Muscle layer of colon (tissue), 2 donors: ENCODE results near the gene ARPC5L.
A peak's percentile ranks its signal among the peaks of the same experiment; 100 is the strongest.
"Not testable (repeated sequence)": the region's sequence is repeated elsewhere in the genome, so short reads cannot be mapped to it uniquely, and the experiment has no call there.

ENCODE experiments used
- H3K27ac ChIP-seq: one replicate; pipeline ENCODE4 v1.7.0; 2013; ENCODE audit warnings: low read depth, mild to moderate bottlenecking, low read length, moderate library complexity
- H3K27me3 ChIP-seq, 2 donors: one replicate each; pipeline ENCODE4 v1.7.0; 2013; ENCODE audit warnings: low read length in 2 of 2, mild to moderate bottlenecking in 2 of 2; ENCODE audit not compliant: insufficient read depth in 2 of 2, control insufficient read depth in 1 of 2
- H3K36me3 ChIP-seq: one replicate; pipeline ENCODE4 v1.7.0; 2013; ENCODE audit warnings: mild to moderate bottlenecking, low read length; ENCODE audit not compliant: insufficient read depth
- H3K4me1 ChIP-seq: one replicate; pipeline ENCODE4 v1.7.0; 2013; ENCODE audit warnings: mild to moderate bottlenecking, low read length; ENCODE audit not compliant: insufficient read depth
- H3K4me3 ChIP-seq, 2 donors: one replicate each; pipeline ENCODE4 v1.7.0; 2013; ENCODE audit warnings: low read length in 2 of 2, low read depth in 1 of 2, mild to moderate bottlenecking in 1 of 2, moderate library complexity in 1 of 2
- H3K9ac ChIP-seq: one replicate; pipeline ENCODE4 v1.7.0; 2013; ENCODE audit warnings: low read length
- H3K9me3 ChIP-seq: one replicate; pipeline ENCODE4 v1.7.0; 2013; ENCODE audit warnings: mild to moderate bottlenecking, low read length
- donor health status: abdominal sarcoma.
- donor health status: Adenocarcinoma of cecum.

ARPC5L gene

GRCh38 chr9:124844291-124844690 lies 17.6 kb upstream of the ARPC5L start:
- H3K27me3 ChIP-seq = no peaks in the 10 kb centered on the region
- H3K9me3 ChIP-seq = no peaks in the 10 kb centered on the region
- H3K4me3 ChIP-seq = no peak overlapping the region
- H3K27ac ChIP-seq = no peak overlapping the region
- H3K36me3 ChIP-seq = no peaks in the 10 kb centered on the region
- H3K9ac ChIP-seq = no peak overlapping the region
- no peaks in the 10 kb centered on the region for H3K4me1 ChIP-seq

DNA sequence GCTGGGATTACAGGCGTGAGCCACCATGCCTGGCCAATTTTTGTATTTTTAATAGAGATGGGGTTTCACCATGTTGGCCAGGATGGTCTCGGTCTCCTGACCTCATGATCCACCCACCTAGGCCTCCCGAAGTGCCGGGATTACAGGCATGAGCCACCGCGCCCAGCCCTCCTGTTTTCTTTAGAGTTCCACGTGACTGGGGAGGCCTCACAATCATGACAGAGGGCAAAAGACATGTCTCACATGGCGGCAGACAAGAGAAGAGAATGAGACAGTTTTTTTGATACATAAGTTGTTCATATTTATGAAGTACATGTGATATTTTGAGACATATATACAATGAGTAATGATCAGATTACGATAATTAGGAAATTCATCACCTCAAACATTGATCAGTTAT lies 15.5 kb upstream of the ARPC5L start:
- not testable (repeated sequence) for H3K27me3 ChIP-seq, H3K9me3 ChIP-seq, H3K9ac ChIP-seq, H3K27ac ChIP-seq, H3K36me3 ChIP-seq, H3K4me1 ChIP-seq, H3K4me3 ChIP-seq

DNA sequence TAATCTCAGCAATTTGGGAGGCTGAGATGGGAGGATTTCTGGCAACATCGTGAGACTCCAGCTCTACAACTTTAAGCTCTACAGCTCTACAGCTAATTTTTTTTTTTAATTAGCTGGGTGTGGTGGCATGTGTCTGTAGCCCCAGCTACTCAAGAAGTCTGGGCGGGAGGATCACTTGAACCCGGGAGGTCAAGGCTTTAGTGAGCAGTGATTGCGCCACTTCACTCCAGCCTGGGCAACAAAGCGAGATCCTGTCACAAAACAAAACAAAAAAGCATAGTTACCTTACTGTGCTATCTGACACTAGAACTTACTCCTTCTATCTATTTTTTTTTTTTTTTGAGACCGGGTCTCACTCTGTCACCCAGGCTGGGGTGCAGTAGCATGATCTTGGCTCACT lies 15.0 kb upstream of the ARPC5L start:
- Histone ChIP-seq H3K36me3 (no peaks in the 10 kb centered on the region), H3K9me3 (no peaks in the 10 kb centered on the region), H3K9ac (no peak overlapping the region), H3K27me3 (no peaks in the 10 kb centered on the region), H3K4me3 (no peak overlapping the region), H3K27ac (no peak overlapping the region), H3K4me1 (no peaks in the 10 kb centered on the region)

- no peak overlapping the region for H3K9ac ChIP-seq
- no peak overlapping the region for H3K27ac ChIP-seq
- H3K4me3 ChIP-seq = no peak overlapping the region
- no peaks in the 10 kb centered on the region for H3K36me3 ChIP-seq
- peaks cover 12% of the 10 kb centered on the region for H3K4me1 ChIP-seq
- H3K27me3 ChIP-seq = no peaks in the 10 kb centered on the region
- H3K9me3 ChIP-seq = no peaks in the 10 kb centered on the region
These were observed 12.1 kb upstream of the ARPC5L start for GRCh38 chr9:124849801-124850200.

DNA sequence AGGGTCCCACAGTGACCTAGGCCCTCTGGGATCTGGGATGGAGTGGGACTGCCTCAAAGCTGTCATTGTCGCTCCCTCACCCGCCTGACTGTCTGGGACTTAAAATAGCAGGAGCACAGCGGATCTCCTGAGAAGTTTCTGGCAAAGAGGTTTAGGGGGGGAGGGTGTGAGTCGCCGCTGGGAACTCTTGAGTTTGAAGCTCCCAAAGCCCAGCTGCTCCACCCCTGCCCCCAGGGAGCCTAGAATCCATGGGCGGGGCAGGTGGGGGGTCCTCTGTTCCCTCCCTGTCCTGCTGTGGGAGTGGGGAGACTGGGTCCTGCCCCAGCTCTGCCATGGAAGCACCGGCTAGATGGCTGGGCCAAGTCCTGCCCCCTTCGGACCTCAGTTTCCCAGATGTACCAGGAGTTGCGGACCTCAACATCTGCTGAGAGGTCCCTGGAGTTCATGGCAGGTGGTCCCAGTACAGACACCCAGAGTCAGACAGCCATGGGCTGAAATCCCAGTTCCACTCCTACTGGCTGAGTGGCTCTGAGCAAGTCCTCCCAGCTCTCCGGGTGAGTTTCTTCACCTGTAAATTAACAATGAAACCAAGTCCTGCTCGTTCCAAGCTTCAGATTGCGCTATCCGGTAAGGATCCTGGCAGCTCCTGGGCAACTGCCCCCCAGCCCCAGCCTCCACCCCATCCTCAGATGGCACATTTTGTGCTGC lies 9.7 kb upstream of the ARPC5L start:
- H3K4me3 ChIP-seq = peak overlapping the region; percentile 36 to 52
- H3K27ac ChIP-seq = peak overlapping the region; percentile 52
- no peaks in the 10 kb centered on the region for H3K9me3 ChIP-seq
- H3K36me3 ChIP-seq = peaks cover 5% of the 10 kb centered on the region
- H3K4me1 ChIP-seq = peaks cover 12% of the 10 kb centered on the region
- H3K9ac ChIP-seq = no peak overlapping the region
- H3K27me3 ChIP-seq = no peaks in the 10 kb centered on the region

DNA sequence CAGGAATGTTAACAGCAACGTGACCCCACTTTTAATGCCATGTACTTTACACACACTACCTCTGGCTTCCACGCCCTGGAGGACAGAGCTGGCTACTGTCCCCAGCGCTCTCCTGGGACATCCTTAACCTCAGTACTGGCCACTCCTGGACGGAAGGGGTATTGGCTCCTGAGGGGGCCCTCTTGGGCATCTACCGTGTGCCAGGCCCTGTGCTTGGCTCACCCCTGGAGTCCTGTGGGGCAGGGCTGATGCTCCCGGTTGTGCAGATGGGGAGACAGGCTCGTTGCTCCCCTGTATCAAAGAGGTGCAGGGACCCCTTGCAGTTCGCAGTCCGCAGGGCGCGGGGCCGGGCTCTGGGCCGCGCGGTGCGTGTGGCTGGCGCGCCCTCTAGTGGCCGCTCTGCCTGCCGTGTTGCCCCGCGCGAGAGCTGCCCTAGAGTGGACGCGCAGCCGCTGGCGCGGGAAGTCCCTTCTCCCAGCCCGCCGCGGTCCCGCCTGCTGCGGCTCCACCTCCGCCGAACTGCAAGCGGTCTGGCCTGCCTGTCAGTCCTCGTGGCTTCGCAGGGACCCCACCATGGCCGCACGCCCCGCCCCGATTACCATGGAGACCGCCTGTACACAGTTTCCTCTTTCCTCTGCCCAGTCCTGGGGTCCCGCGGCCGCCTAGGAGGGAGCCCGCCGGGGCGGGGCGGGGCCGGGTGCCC lies 8.9 kb upstream of the ARPC5L start, which contains the start of gene WDR38:
WDR38 (plus strand) TSS at position 632 of the 703 bp plus-strand sequence. CDS start 72 bp downstream, outside the sequence.
- no peaks in the 10 kb centered on the region for H3K27me3 ChIP-seq
- peaks cover 12% of the 10 kb centered on the region for H3K36me3 ChIP-seq

GRCh38 chr9:124853605-124854143 lies 8.3 kb upstream of the ARPC5L start:
- Histone ChIP-seq H3K9ac (no peak overlapping the region), H3K36me3 (peaks cover 19% of the 10 kb centered on the region), H3K4me1 (peaks cover 12% of the 10 kb centered on the region), H3K9me3 (no peaks in the 10 kb centered on the region), H3K27me3 (no peaks in the 10 kb centered on the region), H3K4me3 (peak overlapping the region in 1 of 2 donors; percentile 36), H3K27ac (peak overlapping the region; percentile 52)

More for the DNA sequence above, 8.9 kb upstream of the ARPC5L start, which contains the start of gene WDR38:
- H3K4me1 ChIP-seq = peaks cover 12% of the 10 kb centered on the region
- no peaks in the 10 kb centered on the region for H3K9me3 ChIP-seq
- peak within 1 kb of the TSS; percentile 36 to 52 for H3K4me3 ChIP-seq
- no peak within 1 kb of the TSS for H3K9ac ChIP-seq
- H3K27ac ChIP-seq = peak within 1 kb of the TSS; percentile 52

GRCh38 chr9:124854161-124854560 lies 7.8 kb upstream of the ARPC5L start:
- Histone ChIP-seq H3K36me3 (peaks cover 24% of the 10 kb centered on the region), H3K27me3 (no peaks in the 10 kb centered on the region), H3K4me3 (no peak overlapping the region), H3K27ac (no peak overlapping the region), H3K9ac (no peak overlapping the region), H3K9me3 (no peaks in the 10 kb centered on the region), H3K4me1 (peaks cover 12% of the 10 kb centered on the region)

- no peak overlapping the region for H3K4me3 ChIP-seq
- H3K27me3 ChIP-seq = no peaks in the 10 kb centered on the region
- no peak overlapping the region for H3K27ac ChIP-seq
These were observed 7.1 kb upstream of the ARPC5L start for GRCh38 chr9:124854822-124855221.

DNA sequence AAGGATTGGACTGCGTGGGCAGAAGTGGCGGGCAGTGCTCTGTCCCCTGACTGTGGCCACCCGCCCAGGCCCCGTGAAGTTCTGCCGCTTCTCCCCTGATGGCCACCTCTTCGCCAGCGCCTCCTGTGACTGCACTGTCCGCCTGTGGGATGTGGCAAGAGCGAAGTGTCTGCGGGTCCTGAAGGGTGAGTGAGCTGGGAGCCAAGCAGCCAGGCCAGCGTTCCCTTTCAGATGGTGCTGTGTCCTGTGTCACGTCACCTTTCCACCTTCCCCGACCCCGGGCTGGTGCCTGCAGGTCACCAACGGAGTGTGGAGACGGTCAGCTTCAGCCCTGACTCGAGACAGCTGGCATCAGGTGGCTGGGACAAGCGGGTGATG lies 6.4 kb upstream of the ARPC5L start:
- no peak overlapping the region for H3K4me3 ChIP-seq
- H3K27me3 ChIP-seq = no peaks in the 10 kb centered on the region
- H3K9me3 ChIP-seq = no peaks in the 10 kb centered on the region
- H3K4me1 ChIP-seq = peaks cover 20% of the 10 kb centered on the region
- H3K36me3 ChIP-seq = peaks cover 37% of the 10 kb centered on the region
- no peak overlapping the region for H3K27ac ChIP-seq
- no peak overlapping the region for H3K9ac ChIP-seq

More at GRCh38 chr9:124854822-124855221, 7.1 kb upstream of the ARPC5L start:
- Histone ChIP-seq H3K4me1 (peaks cover 13% of the 10 kb centered on the region), H3K9ac (no peak overlapping the region), H3K9me3 (no peaks in the 10 kb centered on the region), H3K36me3 (peaks cover 31% of the 10 kb centered on the region)

- Histone ChIP-seq H3K4me3 (no peak overlapping the region), H3K27me3 (no peaks in the 10 kb centered on the region), H3K9me3 (no peaks in the 10 kb centered on the region), H3K36me3 (peaks cover 37% of the 10 kb centered on the region), H3K9ac (no peak overlapping the region), H3K4me1 (peaks cover 26% of the 10 kb centered on the region), H3K27ac (no peak overlapping the region)
These were observed 5.8 kb upstream of the ARPC5L start for GRCh38 chr9:124855944-124856765.
